ENCODE data around the gene RERE.

The RERE gene

DNA sequence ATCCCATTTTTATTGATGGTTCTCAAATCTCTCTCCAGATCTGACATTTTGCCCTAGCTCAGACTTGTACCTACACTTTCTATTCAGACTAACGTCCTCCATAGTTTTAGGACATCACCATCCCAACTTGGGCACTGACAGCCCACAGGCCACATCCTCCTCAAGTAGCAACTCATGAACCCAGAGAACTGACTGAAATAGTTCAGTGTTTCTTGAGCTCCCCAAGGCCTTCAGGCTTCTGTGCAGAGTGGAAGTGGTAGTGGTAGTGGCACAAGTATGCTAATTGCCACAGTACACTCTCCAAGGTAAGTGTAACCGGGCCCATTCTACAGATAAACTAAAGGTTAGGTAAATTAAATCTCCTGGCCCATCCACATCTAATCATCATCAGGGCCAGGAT lies 387.0 kb downstream of the RERE start:
- H3K36me3 Mint-ChIP-seq (ENCODE audit: insufficient read depth), result peaks cover 9% of the 10 kb centered on the region
- H3K4me1 Mint-ChIP-seq (ENCODE audit: low read depth in 2 of 2), result peaks cover 51 to 57% of the 10 kb centered on the region in 2 donors
- no peaks in the 10 kb centered on the region for H3K27me3 Mint-ChIP-seq
- H3K27ac Mint-ChIP-seq, result peak overlapping the region; percentile 64 to 79
- peak overlapping the region; percentile 59 to 66 for H3K4me3 Mint-ChIP-seq
- ATAC-seq (replicated peaks) (peak; percentile 52), DNase-seq (no peak)
- no peaks in the 10 kb centered on the region for H3K9me3 Mint-ChIP-seq

DNA sequence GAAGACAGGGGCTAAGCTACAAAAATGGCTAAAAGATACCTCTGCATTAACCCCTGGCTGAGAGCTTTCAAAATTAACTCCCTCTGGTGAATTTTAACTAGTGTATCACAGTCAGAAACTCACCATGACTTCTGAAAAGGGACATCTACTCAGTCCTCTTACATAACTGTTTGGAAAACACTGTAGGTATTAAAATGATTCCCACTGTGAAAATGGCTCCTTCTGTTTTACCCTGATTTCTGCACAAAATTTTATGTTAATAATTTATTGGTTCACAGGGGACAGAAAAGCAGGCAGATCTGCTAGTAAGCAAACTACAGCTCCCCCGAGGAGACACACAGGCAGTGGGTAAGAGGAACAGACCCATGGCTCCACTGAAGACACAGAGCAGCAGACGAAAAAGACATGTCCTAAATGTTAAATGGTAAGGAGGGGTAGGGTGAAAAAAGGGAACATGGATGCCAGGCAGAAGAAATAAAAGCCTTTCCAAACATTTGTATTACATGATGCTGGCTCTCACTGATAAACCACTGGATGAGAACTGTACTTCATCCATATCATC lies 387.8 kb downstream of the RERE start:
- Mint-ChIP-seq H3K9me3 (no peaks in the 10 kb centered on the region), H3K27ac (peak overlapping the region in 1 of 2 donors; percentile 30)
- no peak for ATAC-seq (replicated peaks)

DNA sequence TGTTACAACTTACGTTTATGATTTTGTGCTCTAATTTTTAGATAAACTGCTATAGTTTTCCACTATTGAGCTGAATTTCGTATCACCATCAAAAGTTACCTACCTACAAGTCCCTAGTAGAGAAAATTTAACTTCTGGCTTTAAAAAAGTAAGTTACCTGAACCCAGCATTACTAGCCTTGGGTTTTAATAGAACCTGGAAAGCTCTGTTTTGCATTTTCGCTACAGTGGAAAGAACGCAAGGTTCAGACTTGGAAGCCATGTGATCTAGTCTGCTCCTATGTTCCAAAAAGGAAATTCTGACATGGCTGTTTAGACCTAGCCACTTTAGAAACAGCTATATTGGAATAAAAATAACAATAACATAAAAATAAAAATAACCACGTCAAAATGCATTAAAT lies 389.0 kb downstream of the RERE start:
- peaks cover 64 to 71% of the 10 kb centered on the region in 2 donors for H3K4me1 Mint-ChIP-seq (ENCODE audit: low read depth in 2 of 2)
- ATAC-seq (replicated peaks) (no peak), DNase-seq (no peak)
- no peak overlapping the region for H3K27ac Mint-ChIP-seq
- peaks cover 18% of the 10 kb centered on the region for H3K36me3 Mint-ChIP-seq (ENCODE audit: insufficient read depth)
- H3K27me3 Mint-ChIP-seq, result no peaks in the 10 kb centered on the region
- no peaks in the 10 kb centered on the region for H3K9me3 Mint-ChIP-seq
- H3K4me3 Mint-ChIP-seq, result peak overlapping the region in 1 of 2 donors; percentile 60

More for the DNA sequence above, 387.8 kb downstream of the RERE start:
- Mint-ChIP-seq H3K4me1 (ENCODE audit: low read depth in 2 of 2) (peaks cover 58 to 65% of the 10 kb centered on the region in 2 donors), H3K36me3 (ENCODE audit: insufficient read depth) (peaks cover 12% of the 10 kb centered on the region), H3K4me3 (no peak overlapping the region), H3K27me3 (no peaks in the 10 kb centered on the region)
- no peak for DNase-seq

DNA sequence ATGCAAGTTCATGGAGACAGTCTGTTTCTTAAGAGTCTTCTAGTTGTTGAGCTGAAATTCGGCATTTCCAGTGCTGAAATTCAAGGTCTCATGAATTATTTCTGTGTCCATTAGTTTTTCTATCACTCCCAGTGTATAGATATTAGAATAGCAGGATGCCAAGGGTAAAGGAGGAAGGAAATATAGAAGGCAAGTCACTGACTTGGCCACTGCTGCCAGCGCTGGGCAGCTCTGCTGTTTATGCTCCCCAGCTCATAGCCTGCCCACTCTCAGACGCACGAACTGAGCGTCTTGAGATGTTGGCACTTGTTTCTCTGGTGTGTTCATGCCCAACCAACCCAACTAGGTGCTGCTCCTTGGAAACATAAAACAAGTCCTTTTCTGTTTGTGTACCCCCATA lies 389.5 kb downstream of the RERE start:
- Mint-ChIP-seq H3K4me1 (ENCODE audit: low read depth in 2 of 2) (peaks cover 64 to 71% of the 10 kb centered on the region in 2 donors), H3K4me3 (peak overlapping the region; percentile 60 to 74), H3K27ac (peak overlapping the region; percentile 59 to 80), H3K9me3 (no peaks in the 10 kb centered on the region), H3K27me3 (no peaks in the 10 kb centered on the region), H3K36me3 (ENCODE audit: insufficient read depth) (peaks cover 18% of the 10 kb centered on the region)
- DNase-seq (no peak), ATAC-seq (replicated peaks) (no peak)

DNA sequence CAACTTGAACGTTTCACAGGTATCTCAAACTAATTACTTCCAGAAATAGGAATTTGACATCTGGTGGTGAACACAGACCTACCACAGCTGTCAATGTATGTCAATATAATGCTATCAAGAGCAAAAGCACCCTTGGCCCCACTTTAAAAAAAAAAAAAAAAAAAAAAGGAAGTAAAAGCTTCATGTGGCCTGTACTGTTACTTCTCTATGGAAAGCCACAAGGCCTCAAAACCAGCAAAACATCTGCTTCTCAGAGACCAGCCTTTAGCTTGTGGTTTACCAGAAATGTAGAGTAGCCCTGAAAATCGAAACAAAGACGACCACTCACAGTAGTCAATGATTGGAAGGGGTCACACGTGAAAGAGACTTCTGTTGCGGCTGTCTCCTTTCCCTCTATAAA lies 389.9 kb downstream of the RERE start:
- H3K27ac Mint-ChIP-seq, result peak overlapping the region; percentile 59 to 80
- H3K4me1 Mint-ChIP-seq (ENCODE audit: low read depth in 2 of 2), result peaks cover 63 to 70% of the 10 kb centered on the region in 2 donors
- H3K36me3 Mint-ChIP-seq (ENCODE audit: insufficient read depth), result peaks cover 18% of the 10 kb centered on the region
- ATAC-seq (replicated peaks), result peak; percentile 62
- no peaks in the 10 kb centered on the region for H3K27me3 Mint-ChIP-seq
- no peaks in the 10 kb centered on the region for H3K9me3 Mint-ChIP-seq
- peak overlapping the region; percentile 60 to 74 for H3K4me3 Mint-ChIP-seq
- peak; percentile 37 to 43 (median 43) for DNase-seq

DNA sequence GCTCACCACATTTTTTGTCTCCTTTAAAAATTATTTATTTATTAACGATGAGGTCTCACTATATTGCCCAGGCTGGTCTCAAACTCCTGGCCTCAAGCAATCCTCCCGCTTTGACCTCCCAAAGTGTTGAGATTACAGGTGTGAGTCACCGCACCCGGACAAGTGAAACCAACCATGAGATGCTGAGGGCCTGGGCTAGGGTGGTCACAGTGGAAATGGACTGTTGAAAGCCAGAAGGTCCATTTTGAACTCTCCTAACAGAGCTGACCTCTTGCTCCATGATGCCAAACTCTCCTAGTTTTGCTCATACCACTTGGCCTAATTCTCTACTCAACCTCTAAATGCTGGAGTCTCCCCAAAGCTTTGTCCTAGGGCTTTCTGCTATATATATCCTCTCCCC lies 390.4 kb downstream of the RERE start:
- Mint-ChIP-seq H3K27me3 (no peaks in the 10 kb centered on the region), H3K9me3 (no peaks in the 10 kb centered on the region), H3K4me1 (ENCODE audit: low read depth in 2 of 2) (peaks cover 58 to 66% of the 10 kb centered on the region in 2 donors), H3K36me3 (ENCODE audit: insufficient read depth) (peaks cover 17% of the 10 kb centered on the region), H3K4me3 (peak overlapping the region; percentile 60 to 74), H3K27ac (peak overlapping the region; percentile 59 to 80)
- DNase-seq, result no peak
- ATAC-seq (replicated peaks), result no peak

DNA sequence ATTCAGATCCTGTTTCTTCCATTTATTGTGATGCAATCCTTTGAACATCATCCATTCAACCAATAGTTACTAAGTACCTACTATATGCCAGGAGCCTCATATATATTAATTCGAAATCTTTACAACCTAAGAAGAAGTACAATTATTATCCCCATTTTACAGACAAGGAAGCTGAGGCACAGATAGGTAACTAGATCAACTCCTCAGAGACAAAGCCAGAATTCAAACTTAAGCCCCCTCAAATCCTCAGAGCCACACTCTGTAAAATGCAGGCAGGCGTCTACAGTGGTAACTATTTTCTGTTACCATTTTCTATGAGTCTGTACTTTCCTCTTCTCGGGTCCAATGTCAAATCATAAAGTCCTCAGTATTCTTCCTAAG lies 391.7 kb downstream of the RERE start:
- H3K4me3 Mint-ChIP-seq, result peak overlapping the region in 1 of 2 donors; percentile 4
- no peak for ATAC-seq (replicated peaks)
- H3K9me3 Mint-ChIP-seq, result no peaks in the 10 kb centered on the region
- no peak for DNase-seq
- H3K27me3 Mint-ChIP-seq, result no peaks in the 10 kb centered on the region
- H3K36me3 Mint-ChIP-seq (ENCODE audit: insufficient read depth), result peaks cover 14% of the 10 kb centered on the region
- peaks cover 49 to 55% of the 10 kb centered on the region in 2 donors for H3K4me1 Mint-ChIP-seq (ENCODE audit: low read depth in 2 of 2)
- no peak overlapping the region for H3K27ac Mint-ChIP-seq

DNA sequence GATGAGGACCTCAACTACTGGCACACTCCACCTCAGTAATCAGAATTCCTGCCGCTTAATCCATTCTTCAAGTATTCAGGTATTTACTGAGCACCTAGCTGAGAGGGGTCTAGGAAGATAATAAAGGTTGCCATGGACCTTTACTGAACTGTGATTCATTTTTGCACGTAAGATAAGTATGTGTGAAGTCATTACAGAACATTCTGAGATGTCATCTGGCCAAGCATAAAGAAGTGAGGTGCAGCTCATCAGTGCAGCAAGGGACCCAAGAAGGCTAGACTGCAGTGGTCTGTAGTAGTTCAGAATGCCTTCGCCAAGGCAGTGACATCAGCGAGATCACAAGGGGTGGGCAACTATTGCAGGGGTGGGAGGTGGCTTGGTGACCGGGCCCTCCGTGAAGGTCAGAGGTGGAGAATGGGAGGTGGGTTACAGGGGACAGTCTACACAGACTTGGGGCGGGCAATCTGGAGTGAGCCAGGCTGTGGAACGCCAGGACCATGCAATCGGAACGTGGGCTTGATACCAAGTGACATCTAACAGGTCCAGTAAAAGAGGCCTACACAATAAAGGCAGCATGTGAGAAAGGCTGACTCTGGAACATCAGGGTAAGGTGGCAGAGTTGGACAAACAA lies 392.2 kb downstream of the RERE start:
- Mint-ChIP-seq H3K27ac (peak overlapping the region; percentile 80 to 97), H3K36me3 (ENCODE audit: insufficient read depth) (peaks cover 14% of the 10 kb centered on the region), H3K4me1 (ENCODE audit: low read depth in 2 of 2) (peaks cover 44 to 50% of the 10 kb centered on the region in 2 donors), H3K9me3 (no peaks in the 10 kb centered on the region), H3K4me3 (peak overlapping the region; percentile 93 to 97), H3K27me3 (no peaks in the 10 kb centered on the region)
- ATAC-seq (replicated peaks) (no peak), DNase-seq (no peak)

DNA sequence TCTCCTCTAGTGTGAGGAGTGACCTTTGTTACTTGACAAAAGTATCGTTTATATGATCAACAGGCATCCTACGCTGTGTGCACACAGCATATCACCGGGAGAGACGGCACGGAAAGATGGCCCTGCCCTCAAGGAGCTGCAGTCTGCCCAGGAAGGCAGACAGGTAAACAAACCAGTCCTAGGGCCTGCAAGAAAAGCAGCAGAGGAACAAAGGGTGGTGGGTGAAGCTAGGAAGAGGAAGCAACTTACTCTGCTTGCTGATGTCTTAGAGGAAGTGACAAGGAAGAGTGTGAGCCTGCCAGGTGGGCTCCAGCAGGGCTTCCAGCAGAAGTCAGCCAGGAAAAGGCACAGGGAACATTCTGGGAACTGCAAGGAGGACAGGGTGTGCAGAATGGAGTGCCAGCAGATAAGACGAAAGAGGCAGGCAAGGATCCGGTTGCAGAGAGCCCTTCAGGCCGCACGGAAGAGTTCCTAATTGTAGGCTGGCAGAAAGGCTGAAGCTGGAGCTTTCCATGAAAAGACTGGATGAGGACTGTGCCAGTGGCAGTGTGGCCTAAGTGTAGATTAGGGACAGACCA lies 392.8 kb downstream of the RERE start:
- H3K4me3 Mint-ChIP-seq, result peak overlapping the region; percentile 93 to 97
- H3K4me1 Mint-ChIP-seq (ENCODE audit: low read depth in 2 of 2), result peaks cover 42 to 46% of the 10 kb centered on the region in 2 donors
- ATAC-seq (replicated peaks), result peak; percentile 29
- no peaks in the 10 kb centered on the region for H3K27me3 Mint-ChIP-seq
- H3K36me3 Mint-ChIP-seq (ENCODE audit: insufficient read depth), result peaks cover 17% of the 10 kb centered on the region
- peak in 1 of 3 experiments; percentile 22 for DNase-seq
- peak overlapping the region; percentile 93 to 97 for H3K27ac Mint-ChIP-seq
- no peaks in the 10 kb centered on the region for H3K9me3 Mint-ChIP-seq

DNA sequence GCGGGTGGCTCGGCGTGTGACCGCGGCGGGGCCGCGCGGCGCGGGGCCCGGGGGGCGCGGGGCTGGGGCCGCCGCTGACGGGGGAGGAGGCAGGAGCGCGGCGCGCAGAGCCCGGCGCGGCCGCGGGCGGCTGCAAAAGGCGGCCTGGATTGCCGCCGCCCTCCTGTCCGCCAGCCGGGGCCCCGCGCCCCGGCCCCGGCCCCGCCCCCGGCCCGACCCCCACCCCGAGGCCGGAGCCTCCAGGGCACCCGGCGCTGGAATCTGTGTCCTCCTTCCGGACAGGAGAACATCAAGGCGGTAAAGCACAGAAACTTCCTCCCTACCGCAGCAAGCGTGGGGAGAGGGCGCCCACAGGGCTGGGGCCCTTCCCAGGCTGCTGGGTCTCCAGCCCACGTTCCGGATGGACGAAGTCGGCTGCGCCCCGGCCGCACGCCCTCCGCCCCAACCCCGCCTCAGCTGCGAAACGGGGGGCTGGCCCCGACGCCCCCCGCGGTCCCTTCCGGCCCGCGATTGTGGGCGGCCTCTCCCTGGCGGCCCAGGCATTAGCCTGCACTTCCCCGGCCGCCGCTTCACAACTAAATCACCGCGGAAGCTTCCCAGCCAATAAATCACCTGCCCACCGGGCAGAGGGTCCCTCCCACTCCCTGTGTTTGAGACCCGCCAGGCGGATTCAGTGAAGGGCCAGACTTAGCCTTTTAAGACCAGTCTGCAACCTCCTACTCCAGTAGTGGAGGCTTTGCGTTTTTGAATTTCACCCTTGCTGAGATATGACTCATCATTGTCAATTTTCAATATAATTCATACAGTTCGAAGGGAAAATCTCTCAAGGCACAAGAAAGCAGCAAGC lies 393.5 kb downstream of the RERE start:
- ATAC-seq (replicated peaks) (peak; percentile 53), DNase-seq (peak; percentile 28 to 53 (median 43))
- Mint-ChIP-seq H3K9me3 (no peaks in the 10 kb centered on the region), H3K4me1 (ENCODE audit: low read depth in 2 of 2) (peaks cover 36 to 43% of the 10 kb centered on the region in 2 donors), H3K36me3 (ENCODE audit: insufficient read depth) (peaks cover 18% of the 10 kb centered on the region), H3K27ac (peak overlapping the region; percentile 93 to 97), H3K4me3 (peak overlapping the region; percentile 93 to 97), H3K27me3 (no peaks in the 10 kb centered on the region)

DNA sequence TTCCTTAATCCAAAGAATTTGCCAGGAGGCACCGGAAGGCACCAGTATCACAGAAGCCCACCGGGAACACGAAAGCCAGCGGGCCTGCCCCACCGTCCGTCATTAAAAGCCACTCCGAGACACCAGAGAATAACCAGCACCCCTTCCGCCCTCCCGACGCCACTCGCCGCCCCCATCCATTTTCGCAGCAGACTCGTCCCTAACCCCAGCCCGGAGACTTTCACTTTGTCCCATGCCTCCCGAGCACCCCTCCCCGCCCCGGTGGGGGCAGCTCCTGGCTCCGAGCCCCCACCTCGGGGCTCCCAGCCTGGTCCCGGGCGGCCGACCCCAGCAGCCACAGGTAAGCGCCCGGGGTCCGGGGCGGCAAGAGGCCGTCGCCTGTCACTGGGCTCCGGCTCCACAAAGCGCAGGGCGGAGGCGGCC lies 394.2 kb downstream of the RERE start:
- Mint-ChIP-seq H3K36me3 (ENCODE audit: insufficient read depth) (peaks cover 22% of the 10 kb centered on the region), H3K4me1 (ENCODE audit: low read depth in 2 of 2) (peaks cover 40 to 45% of the 10 kb centered on the region in 2 donors), H3K27ac (no peak overlapping the region), H3K27me3 (no peaks in the 10 kb centered on the region), H3K4me3 (no peak overlapping the region), H3K9me3 (no peaks in the 10 kb centered on the region)
- DNase-seq (peak in 2 of 3 experiments; percentile 28 to 33), ATAC-seq (replicated peaks) (peak; percentile 28)

DNA sequence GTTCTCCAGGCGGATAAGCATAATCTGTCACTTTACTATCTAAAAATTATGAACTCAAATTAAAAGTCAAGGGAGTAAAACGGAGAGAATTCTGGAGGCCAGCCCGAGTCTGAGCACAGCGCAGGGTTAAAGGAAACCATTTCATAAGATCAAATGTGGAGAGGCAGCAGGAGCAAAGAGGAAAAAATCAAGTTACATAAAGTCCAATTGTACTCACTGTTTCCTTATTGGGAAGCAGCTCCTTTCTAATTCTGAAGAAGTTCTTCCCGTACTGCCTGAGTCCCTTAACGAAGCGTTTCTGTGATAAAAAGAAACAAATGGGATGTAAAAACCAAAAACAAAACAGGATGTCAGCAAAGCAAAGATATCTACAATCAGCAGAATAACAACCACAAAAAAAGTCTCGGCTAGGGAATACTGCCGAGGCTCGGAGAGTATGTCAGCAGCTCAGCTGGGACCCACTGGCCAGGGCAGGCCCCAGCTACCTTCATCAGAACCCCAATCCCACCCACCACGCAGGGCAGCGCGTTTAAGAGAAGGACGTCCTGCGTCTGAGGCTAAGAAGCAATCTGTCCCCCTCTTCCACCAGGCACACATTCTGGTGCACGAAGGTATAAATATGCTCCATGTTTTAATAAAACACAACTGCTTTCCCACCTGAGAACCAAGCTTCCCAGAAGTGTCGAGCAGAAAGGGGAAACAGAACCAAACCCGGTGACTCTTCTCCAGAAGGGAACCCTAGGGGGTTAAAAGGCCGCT lies 394.8 kb downstream of the RERE start:
- no peak for DNase-seq
- H3K36me3 Mint-ChIP-seq (ENCODE audit: insufficient read depth), result peaks cover 24% of the 10 kb centered on the region
- H3K4me3 Mint-ChIP-seq, result no peak overlapping the region
- no peak overlapping the region for H3K27ac Mint-ChIP-seq
- H3K9me3 Mint-ChIP-seq, result no peaks in the 10 kb centered on the region
- no peak for ATAC-seq (replicated peaks)
- H3K4me1 Mint-ChIP-seq (ENCODE audit: low read depth in 2 of 2), result peaks cover 39 to 45% of the 10 kb centered on the region in 2 donors
- H3K27me3 Mint-ChIP-seq, result no peaks in the 10 kb centered on the region

DNA sequence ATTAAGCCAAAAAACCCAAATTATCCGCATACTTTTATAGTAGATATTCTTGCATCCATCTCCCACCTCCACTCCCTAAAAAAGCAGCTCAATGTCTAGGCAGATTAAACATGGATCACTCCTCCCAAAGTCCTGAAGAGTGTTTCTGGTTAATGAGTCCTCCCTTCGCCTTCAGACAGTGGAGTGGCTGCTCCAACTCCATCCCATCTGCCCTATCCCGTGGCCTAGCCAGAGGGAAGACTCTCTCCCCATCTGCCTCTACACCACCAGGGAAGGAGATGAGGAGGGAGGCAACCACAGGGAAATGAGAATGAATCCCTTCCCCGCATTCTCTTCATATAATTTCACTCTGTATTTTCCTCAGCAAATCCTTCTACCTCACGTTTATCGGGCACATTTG lies 395.7 kb downstream of the RERE start:
- no peak for DNase-seq
- no peak for ATAC-seq (replicated peaks)

More for the DNA sequence above, 395.7 kb downstream of the RERE start:
- peaks cover 36 to 39% of the 10 kb centered on the region in 2 donors for H3K4me1 Mint-ChIP-seq (ENCODE audit: low read depth in 2 of 2)
- H3K4me3 Mint-ChIP-seq, result no peak overlapping the region
- H3K27ac Mint-ChIP-seq, result no peak overlapping the region
- H3K36me3 Mint-ChIP-seq (ENCODE audit: insufficient read depth), result peaks cover 20% of the 10 kb centered on the region
- no peaks in the 10 kb centered on the region for H3K9me3 Mint-ChIP-seq
- H3K27me3 Mint-ChIP-seq, result no peaks in the 10 kb centered on the region

Data from effector memory CD8-positive, alpha-beta T cell (primary cell).